PC-9 (cell line): ENCODE data around the gene NCBP2. TPM values are rescaled to one million over a fixed set of nuclear protein-coding genes. Genes with fewer than 3 reads are reported as not detected.

Experiments used
- BruUV-seq: library from RNA; stranded (reverse); fragments of 400-500 nt; replicated peaks from 2 replicates; lab custom pipeline; 2021; lab: Mats Ljungman, UMichigan
- CTCF ChIA-PET: fragments of 300-600 bp; sonication (Branson Sonifier 250); formaldehyde crosslinking; loops from one replicate; lab custom pipeline; 2022; ENCODE audit warnings: antibody characterized with exemption; lab: Charles Lee
- POLR2A ChIA-PET: fragments of 300-600 bp; sonication (Branson Sonifier 250); formaldehyde crosslinking; loops from one replicate; lab custom pipeline; 2022; ENCODE audit warnings: antibody characterized with exemption; ENCODE audit not compliant: unreplicated experiment; lab: Charles Lee
- DNase-seq, 2 experiments: peaks; one replicate each; pipeline versions ENCODE4 v3.0.0 to v3.0.0-alpha.2; 2015 to 2022; ENCODE audit warnings: mixed read lengths in 1 of 2
- H2AFZ ChIP-seq: fragments of 200-600 bp; sonication (generic); 2 replicates; pipeline ENCODE4 v1.8.1; 2017; ENCODE audit warnings: antibody characterized with exemption
- H3F3A ChIP-seq: fragments of 200-600 bp; sonication (generic); 2 replicates; pipeline ENCODE4 v1.8.1; 2017; ENCODE audit warnings: antibody characterized with exemption, mild to moderate bottlenecking, low read depth; ENCODE audit not compliant: insufficient read depth
- H3K27ac ChIP-seq: fragments of 200-600 bp; sonication (generic); 2 replicates; pipeline ENCODE4 v1.6.1; 2016; ENCODE audit warnings: mixed run types
- H3K27me3 ChIP-seq: fragments of 200-600 bp; sonication (generic); 2 replicates; pipeline ENCODE4 v1.6.1; 2016; ENCODE audit warnings: low read depth, mixed run types; ENCODE audit not compliant: insufficient read depth
- H3K36me3 ChIP-seq: fragments of 200-600 bp; sonication (generic); 2 replicates; pipeline ENCODE4 v1.6.1; 2016; ENCODE audit warnings: low read depth, mixed run types
- H3K4me1 ChIP-seq: fragments of 200-600 bp; sonication (generic); replicated peaks from 2 replicates; pipeline ENCODE4 v1.6.1; 2016; ENCODE audit warnings: mixed run types; ENCODE audit not compliant: insufficient read depth
- H3K4me2 ChIP-seq: fragments of 200-600 bp; sonication (generic); 2 replicates; pipeline ENCODE4 v1.6.1; 2017; ENCODE audit warnings: mixed run types
- H3K4me3 ChIP-seq: fragments of 200-600 bp; sonication (generic); 2 replicates; pipeline ENCODE4 v1.6.1; 2016; ENCODE audit warnings: mixed run types
- H3K79me2 ChIP-seq: fragments of 200-600 bp; sonication (generic); 2 replicates; pipeline ENCODE4 v1.6.1; 2017; ENCODE audit warnings: low read depth, mixed run types
- H3K9me2 ChIP-seq: fragments of 200-600 bp; sonication (generic); 2 replicates; pipeline ENCODE4 v1.8.1; 2017; ENCODE audit warnings: mild to moderate bottlenecking; ENCODE audit not compliant: insufficient read depth
- H3K9me3 ChIP-seq: fragments of 200-600 bp; sonication (generic); 2 replicates; pipeline ENCODE4 v1.8.1; 2016; ENCODE audit warnings: low read depth; ENCODE audit not compliant: insufficient read depth
- H4K20me1 ChIP-seq: fragments of 200-600 bp; sonication (generic); 2 replicates; pipeline ENCODE4 v1.8.1; 2017; ENCODE audit not compliant: insufficient read depth
- EZH2 ChIP-seq: fragments of 200-600 bp; sonication (generic); IDR thresholded peaks from 2 replicates; pipeline ENCODE4 v1.8.0; 2017; ENCODE audit warnings: antibody characterized with exemption, low read depth
- intact Hi-C: fragments of 100-400 bp; cut with micrococcal nuclease; formaldehyde crosslinking; loops from one replicate; pipeline ENCODE4 v1.10.0; 2022; ENCODE audit not compliant: unreplicated experiment
- total RNA-seq: library from RNA; stranded (reverse); gene quantifications from 2 replicates; pipeline ENCODE4 v1.2.3, GENCODE V29; 2021
- TF ChIP-seq, protein P1 (sequence below): fragments of 200-600 bp; sonication (generic); conservative IDR thresholded peaks from 2 replicates; pipeline ENCODE4 v1.6.1; 2017; ENCODE audit warnings: mixed run types, antibody characterized with exemption, mild to moderate bottlenecking, moderate library complexity

The NCBP2 gene
- total RNA-seq, 1 experiment from 2014 or later: 91.8 TPM

DNA sequence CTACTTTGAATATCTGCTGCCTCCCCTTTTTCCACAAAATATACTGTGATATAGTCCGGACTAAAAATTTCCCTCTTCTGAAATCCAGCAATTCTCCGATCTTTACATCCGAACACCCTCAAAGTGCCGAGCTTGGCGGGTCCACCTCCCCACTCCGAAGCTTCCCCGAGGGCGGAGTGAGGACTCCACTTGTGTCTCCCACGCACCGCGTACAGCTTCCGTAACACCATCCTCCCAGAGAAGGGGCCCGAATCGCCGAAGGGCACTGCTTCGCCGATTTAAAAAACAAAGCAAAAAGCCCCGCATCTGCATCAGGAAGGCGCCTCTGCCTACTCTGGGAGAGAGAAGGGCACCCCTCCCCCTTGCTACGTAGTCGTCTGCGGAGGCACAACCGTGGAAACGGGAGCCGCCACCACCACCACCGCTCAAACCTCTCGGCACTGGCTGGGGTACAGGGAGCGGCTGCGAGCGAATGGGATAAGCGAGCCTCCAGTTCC, 551 bp downstream of the NCBP2 start:
- peak overlapping the region; percentile 90 for H3K27ac ChIP-seq
- TF ChIP-seq, protein P1, sequence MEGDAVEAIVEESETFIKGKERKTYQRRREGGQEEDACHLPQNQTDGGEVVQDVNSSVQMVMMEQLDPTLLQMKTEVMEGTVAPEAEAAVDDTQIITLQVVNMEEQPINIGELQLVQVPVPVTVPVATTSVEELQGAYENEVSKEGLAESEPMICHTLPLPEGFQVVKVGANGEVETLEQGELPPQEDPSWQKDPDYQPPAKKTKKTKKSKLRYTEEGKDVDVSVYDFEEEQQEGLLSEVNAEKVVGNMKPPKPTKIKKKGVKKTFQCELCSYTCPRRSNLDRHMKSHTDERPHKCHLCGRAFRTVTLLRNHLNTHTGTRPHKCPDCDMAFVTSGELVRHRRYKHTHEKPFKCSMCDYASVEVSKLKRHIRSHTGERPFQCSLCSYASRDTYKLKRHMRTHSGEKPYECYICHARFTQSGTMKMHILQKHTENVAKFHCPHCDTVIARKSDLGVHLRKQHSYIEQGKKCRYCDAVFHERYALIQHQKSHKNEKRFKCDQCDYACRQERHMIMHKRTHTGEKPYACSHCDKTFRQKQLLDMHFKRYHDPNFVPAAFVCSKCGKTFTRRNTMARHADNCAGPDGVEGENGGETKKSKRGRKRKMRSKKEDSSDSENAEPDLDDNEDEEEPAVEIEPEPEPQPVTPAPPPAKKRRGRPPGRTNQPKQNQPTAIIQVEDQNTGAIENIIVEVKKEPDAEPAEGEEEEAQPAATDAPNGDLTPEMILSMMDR: no peak
- no peak for TF ChIP-seq EZH2
- H3K79me2 ChIP-seq: peaks cover 71% of the 10 kb centered on the region
- ChIA-PET CTCF (interaction anchor here (0.6 to 1.7 kb wide), 3 partner anchors 160 to 413 kb away, joined by 3 to 9 read pairs (median 4); no protein-coding TSS in a partner anchor), POLR2A (interaction anchor here (0.6 kb wide), 4 partner anchors 74 to 726 kb away, joined by 3 to 8 read pairs (median 4); partner anchors contain the start of genes SENP5 and SLC51A)
- no peak for DNase-seq
- peaks cover 32% of the 10 kb centered on the region for H3K36me3 ChIP-seq
- H4K20me1 ChIP-seq: peaks cover 19% of the 10 kb centered on the region
- H3K4me3 ChIP-seq: peak overlapping the region; percentile 92
- no peaks in the 10 kb centered on the region for H3K27me3 ChIP-seq
- intact Hi-C loops: loop anchor here (1.0 to 10.0 kb wide), 7 partner anchors 74 to 417 kb away; partner anchors contain the start of genes CEP19, FBXO45, PIGX and SENP5
- peak overlapping the region; percentile 95 for H2AFZ ChIP-seq
- H3K9me2 ChIP-seq: no peaks in the 10 kb centered on the region
- H3F3A ChIP-seq: peaks cover 50% of the 10 kb centered on the region
- no peaks in the 10 kb centered on the region for H3K9me3 ChIP-seq
- TSS peak; percentile 77 for BruUV-seq
- peak overlapping the region; percentile 90 for H3K4me2 ChIP-seq
- H3K4me1 ChIP-seq: peaks cover 20% of the 10 kb centered on the region

DNA sequence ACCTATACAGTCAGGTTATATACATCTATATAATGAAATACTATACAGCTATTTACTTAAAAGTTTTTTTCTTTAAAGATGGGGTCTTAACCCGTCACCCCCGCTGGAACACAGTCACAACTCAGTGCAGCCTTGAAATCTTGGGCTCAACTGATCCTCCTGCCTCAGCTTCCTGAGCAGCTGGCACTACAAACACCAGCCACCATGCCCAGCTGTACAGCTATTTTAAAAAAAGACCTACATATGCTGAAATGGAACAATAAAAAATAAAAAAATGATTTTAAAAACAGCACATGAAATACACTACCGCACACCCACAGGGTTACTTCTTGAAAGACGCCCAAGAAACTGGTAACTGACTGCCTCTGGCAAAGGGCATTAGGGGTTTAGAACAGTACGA, 3.8 kb downstream of the NCBP2 start:
- ChIA-PET CTCF (no interaction called here), POLR2A (no interaction called here)
- Histone ChIP-seq H4K20me1 (peaks cover 23% of the 10 kb centered on the region), H3K4me2 (no peak overlapping the region), H3K4me1 (peaks cover 15% of the 10 kb centered on the region), H3F3A (peaks cover 71% of the 10 kb centered on the region), H2AFZ (no peak overlapping the region), H3K9me2 (no peaks in the 10 kb centered on the region), H3K27me3 (no peaks in the 10 kb centered on the region), H3K4me3 (no peak overlapping the region), H3K79me2 (peaks cover 56% of the 10 kb centered on the region), H3K9me3 (no peaks in the 10 kb centered on the region), H3K36me3 (peaks cover 50% of the 10 kb centered on the region), H3K27ac (no peak overlapping the region)
- BruUV-seq: no TSS peak
- intact Hi-C loops: no loop called here
- TF ChIP-seq, protein P1: no peak
- no peak for DNase-seq

DNA sequence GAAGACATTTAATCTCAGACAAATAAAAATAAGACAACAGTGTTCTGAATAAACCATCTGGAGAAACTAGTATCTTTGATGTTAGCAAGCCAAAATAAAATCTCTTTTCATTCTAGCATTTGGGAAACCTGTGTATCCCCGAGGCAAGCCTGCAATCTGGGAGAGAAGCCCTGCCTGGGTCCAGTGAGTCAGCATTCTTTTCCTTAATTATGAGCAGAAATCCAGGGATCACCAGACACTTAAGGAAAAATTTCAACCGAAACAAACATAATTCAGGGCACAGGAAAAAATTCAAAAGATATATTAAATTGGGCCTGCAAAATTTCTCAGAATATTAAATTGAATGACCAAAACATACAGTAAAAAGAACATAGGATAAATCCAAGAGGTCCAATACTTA, 4.2 kb downstream of the NCBP2 start:
- no TSS peak for BruUV-seq
- H3K79me2 ChIP-seq: peaks cover 52% of the 10 kb centered on the region
- H3K27me3 ChIP-seq: no peaks in the 10 kb centered on the region
- no peak overlapping the region for H3K4me3 ChIP-seq
- H3K9me2 ChIP-seq: no peaks in the 10 kb centered on the region
- POLR2A ChIA-PET: no interaction called here
- H3K9me3 ChIP-seq: no peaks in the 10 kb centered on the region
- no peak overlapping the region for H2AFZ ChIP-seq
- H3K4me2 ChIP-seq: no peak overlapping the region
- intact Hi-C loops: no loop called here
- TF ChIP-seq EZH2: no peak
- TF ChIP-seq, protein P1: no peak
- peaks cover 23% of the 10 kb centered on the region for H4K20me1 ChIP-seq
- H3K36me3 ChIP-seq: peaks cover 50% of the 10 kb centered on the region
- H3K4me1 ChIP-seq: peaks cover 12% of the 10 kb centered on the region
- peak overlapping the region; percentile 4; the same call in 1 of the 2 replicates for H3K27ac ChIP-seq
- DNase-seq: no peak
- H3F3A ChIP-seq: peaks cover 74% of the 10 kb centered on the region
- CTCF ChIA-PET: no interaction called here
